ENCODE measurements around the gene HAND1. TPM values are rescaled to one million over a fixed set of nuclear protein-coding genes. Genes with fewer than 3 reads are reported as not detected.

Gene HAND1
- total RNA-seq, 2 donors from 2014 or later = not detected

DNA sequence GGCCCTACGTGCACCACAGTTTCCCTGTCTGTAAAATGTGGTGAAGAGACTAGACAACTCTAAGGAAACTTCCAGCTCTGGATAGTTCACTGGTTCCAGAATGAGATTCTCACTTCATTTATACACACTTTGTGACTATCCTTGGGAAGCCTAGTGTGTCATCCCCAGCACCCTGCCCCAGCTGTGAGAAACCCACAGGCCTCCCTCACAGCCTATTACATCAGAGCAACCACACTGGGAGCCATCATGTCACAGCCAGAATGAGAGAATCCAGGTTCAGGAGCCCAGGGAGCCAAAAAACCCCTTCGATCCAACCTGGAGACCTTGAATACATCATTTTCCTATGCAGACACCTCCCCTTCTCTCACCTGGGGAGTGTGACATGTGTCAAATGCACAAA is 21.0 kb upstream of the HAND1 start:
- H3K4me1 Mint-ChIP-seq (ENCODE audit: low read depth) = peaks cover 12% of the 10 kb centered on the region
- no peaks in the 10 kb centered on the region for H3K9me3 Mint-ChIP-seq
- no peaks in the 10 kb centered on the region for H3K36me3 Mint-ChIP-seq (ENCODE audit: insufficient read depth in 2 of 2)
- no peak for ATAC-seq (replicated peaks in 1 of 2)
- no peak overlapping the region for H3K4me3 Mint-ChIP-seq
- no peak for DNase-seq
- no peak overlapping the region for H3K27ac Mint-ChIP-seq
- H3K27me3 Mint-ChIP-seq (ENCODE audit: low read depth) = peaks cover 75% of the 10 kb centered on the region

DNA sequence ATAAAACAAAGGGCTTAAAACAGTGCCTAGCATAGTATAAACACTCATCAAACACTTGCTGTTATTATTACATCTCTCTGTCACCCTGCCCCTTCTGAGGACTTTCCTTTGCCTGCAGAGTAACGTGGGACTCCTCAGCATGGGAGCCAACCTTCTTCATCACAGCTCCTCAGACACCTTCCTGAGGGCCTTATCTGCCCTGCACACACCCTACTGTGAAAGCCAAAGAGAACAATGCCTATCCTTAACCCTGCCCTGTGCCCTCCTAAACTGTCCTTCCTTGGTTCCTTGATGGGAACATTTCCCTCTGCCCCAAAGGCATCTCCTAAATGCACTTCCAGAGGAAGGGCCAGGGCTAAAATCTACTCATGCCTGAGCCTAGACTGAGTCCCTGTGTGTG is 20.6 kb upstream of the HAND1 start:
- ATAC-seq (replicated peaks in 1 of 2) (no peak), DNase-seq (no peak)
- H3K27me3 Mint-ChIP-seq (ENCODE audit: low read depth) = peaks cover 75% of the 10 kb centered on the region

DNA sequence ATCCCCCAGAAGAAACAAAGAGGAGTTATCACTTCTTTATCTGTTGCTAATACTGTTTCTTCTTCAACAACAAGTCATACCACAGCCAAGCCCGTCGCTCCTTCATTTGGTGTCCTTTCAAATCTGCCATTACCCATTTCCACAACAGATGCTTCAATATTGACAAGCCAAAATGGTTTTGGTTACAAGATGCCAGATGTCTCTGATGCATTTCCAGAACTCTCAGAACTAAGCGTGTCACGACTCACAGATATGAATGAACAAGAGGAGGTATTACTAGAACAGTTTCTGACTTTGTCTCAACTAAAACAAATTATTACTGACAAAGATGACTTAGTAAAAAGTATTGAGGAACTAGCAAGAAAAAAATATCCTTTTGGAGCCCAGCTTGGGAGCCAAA is 16.0 kb upstream of the HAND1 start:
- H3K36me3 Mint-ChIP-seq (ENCODE audit: insufficient read depth in 2 of 2) = no peaks in the 10 kb centered on the region
- no peak for DNase-seq
- peaks cover 82% of the 10 kb centered on the region for H3K27me3 Mint-ChIP-seq (ENCODE audit: low read depth)
- no peak overlapping the region for H3K4me3 Mint-ChIP-seq
- H3K4me1 Mint-ChIP-seq (ENCODE audit: low read depth) = peaks cover 5% of the 10 kb centered on the region
- H3K9me3 Mint-ChIP-seq = no peaks in the 10 kb centered on the region
- ATAC-seq (replicated peaks in 1 of 2) = peak; percentile 31 to 35
- H3K27ac Mint-ChIP-seq = no peak overlapping the region

More for the DNA sequence above, 20.6 kb upstream of the HAND1 start:
- Mint-ChIP-seq H3K9me3 (no peaks in the 10 kb centered on the region), H3K36me3 (ENCODE audit: insufficient read depth in 2 of 2) (no peaks in the 10 kb centered on the region), H3K4me1 (ENCODE audit: low read depth) (peaks cover 10% of the 10 kb centered on the region), H3K27ac (no peak overlapping the region), H3K4me3 (no peak overlapping the region)

DNA sequence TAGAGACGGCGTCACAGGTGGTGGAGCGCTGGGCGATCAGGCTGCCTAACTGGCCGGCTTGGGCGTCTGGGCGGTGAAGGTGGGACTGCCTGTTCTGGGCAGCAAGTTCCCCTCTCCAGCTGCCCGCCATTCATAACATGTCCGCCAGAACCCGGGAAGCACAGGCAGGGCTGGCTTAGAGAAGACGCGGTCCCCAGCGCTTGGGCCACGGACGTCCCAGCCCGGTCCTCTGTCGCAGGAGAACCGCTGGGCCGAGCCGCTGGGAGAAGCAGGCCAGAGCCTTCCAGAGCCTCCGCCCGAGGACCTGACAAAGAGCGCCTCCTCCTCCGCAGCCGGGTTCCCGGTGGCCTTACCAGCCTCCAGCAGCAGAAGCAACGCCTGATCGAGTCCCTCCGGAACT is 15.2 kb upstream of the HAND1 start:
- ATAC-seq (replicated peaks in 1 of 2) (no peak), DNase-seq (no peak)
- H3K9me3 Mint-ChIP-seq = no peaks in the 10 kb centered on the region
- no peak overlapping the region for H3K27ac Mint-ChIP-seq
- H3K27me3 Mint-ChIP-seq (ENCODE audit: low read depth) = peaks cover 79% of the 10 kb centered on the region
- H3K4me1 Mint-ChIP-seq (ENCODE audit: low read depth) = peaks cover 5% of the 10 kb centered on the region
- no peaks in the 10 kb centered on the region for H3K36me3 Mint-ChIP-seq (ENCODE audit: insufficient read depth in 2 of 2)
- no peak overlapping the region for H3K4me3 Mint-ChIP-seq

DNA sequence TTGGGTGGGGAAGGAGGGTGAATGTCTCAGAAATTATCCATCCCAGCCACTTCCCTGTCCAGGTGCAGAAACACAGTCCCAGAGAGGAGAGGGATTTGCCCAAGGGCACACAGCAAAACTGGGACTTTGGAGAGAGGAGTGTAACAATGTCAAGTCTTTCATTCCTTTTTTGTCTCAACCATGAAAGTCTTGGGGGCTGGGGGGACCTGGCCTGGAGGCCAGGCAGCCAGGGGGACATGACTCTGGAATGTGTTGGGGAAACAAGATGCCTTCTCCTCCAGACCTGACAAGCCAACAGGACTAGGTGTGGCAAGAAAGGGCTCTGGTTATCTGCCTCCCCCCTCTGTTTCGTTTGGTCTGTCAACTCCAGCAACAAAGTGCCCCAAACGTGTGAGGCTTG is 13.9 kb upstream of the HAND1 start:
- Mint-ChIP-seq H3K27ac (no peak overlapping the region), H3K27me3 (ENCODE audit: low read depth) (peaks cover 80% of the 10 kb centered on the region), H3K4me1 (ENCODE audit: low read depth) (peaks cover 16% of the 10 kb centered on the region), H3K9me3 (no peaks in the 10 kb centered on the region), H3K36me3 (ENCODE audit: insufficient read depth in 2 of 2) (no peaks in the 10 kb centered on the region), H3K4me3 (no peak overlapping the region)
- DNase-seq = no peak
- ATAC-seq (replicated peaks in 1 of 2) = no peak

DNA sequence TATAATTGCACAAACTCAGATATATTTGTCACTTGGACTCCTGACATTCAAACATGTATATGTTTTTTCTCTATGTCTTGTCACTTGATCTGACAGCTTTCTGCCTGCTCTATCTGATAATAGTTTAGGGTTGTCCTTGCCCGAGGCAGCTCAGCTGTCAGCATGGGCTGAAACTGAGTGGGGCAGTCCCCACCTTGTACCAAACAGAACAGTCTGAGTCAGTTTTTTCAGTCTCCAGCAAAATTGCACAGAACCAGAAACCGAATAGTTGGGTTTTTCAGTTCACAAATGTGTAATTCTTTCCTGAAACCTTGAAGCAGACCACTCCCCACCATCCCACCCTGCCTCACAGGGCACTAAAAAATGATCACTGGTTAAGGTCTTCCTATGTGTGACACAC is 9.5 kb upstream of the HAND1 start:
- H3K27me3 Mint-ChIP-seq (ENCODE audit: low read depth) = peaks cover 85% of the 10 kb centered on the region
- peaks cover 44% of the 10 kb centered on the region for H3K4me1 Mint-ChIP-seq (ENCODE audit: low read depth)
- peak; percentile 98 to 99 for ATAC-seq (replicated peaks in 1 of 2)
- no peaks in the 10 kb centered on the region for H3K9me3 Mint-ChIP-seq
- H3K36me3 Mint-ChIP-seq (ENCODE audit: insufficient read depth in 2 of 2) = no peaks in the 10 kb centered on the region
- DNase-seq = peak; percentile 53 to 73
- no peak overlapping the region for H3K27ac Mint-ChIP-seq
- peak overlapping the region; percentile 21 to 45 for H3K4me3 Mint-ChIP-seq

DNA sequence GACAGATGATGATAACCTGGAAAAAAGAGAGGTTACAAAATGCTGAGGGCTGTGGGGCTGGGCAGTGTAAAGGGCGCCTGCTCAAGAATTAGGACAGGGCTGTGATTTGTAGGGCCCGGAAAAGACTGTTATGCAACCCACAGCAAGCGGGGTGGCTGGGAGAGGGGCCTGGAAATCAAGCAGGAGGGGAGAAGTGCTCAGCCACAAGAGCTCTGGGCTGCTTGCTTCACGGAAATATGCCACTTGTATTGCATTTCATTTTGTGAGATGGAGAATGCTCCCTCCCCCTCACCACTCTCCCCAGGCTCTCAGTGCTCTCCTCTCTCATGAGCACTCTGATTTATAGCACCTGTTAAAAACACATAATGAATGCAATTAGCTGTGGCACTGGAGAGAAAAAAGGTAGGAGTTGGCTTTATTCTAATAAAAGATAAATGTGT is 8.4 kb upstream of the HAND1 start:
- Mint-ChIP-seq H3K4me3 (no peak overlapping the region), H3K27ac (no peak overlapping the region), H3K27me3 (ENCODE audit: low read depth) (peaks cover 85% of the 10 kb centered on the region), H3K9me3 (no peaks in the 10 kb centered on the region), H3K36me3 (ENCODE audit: insufficient read depth in 2 of 2) (no peaks in the 10 kb centered on the region), H3K4me1 (ENCODE audit: low read depth) (peaks cover 47% of the 10 kb centered on the region)
- ATAC-seq (replicated peaks in 1 of 2) (no peak), DNase-seq (no peak)

DNA sequence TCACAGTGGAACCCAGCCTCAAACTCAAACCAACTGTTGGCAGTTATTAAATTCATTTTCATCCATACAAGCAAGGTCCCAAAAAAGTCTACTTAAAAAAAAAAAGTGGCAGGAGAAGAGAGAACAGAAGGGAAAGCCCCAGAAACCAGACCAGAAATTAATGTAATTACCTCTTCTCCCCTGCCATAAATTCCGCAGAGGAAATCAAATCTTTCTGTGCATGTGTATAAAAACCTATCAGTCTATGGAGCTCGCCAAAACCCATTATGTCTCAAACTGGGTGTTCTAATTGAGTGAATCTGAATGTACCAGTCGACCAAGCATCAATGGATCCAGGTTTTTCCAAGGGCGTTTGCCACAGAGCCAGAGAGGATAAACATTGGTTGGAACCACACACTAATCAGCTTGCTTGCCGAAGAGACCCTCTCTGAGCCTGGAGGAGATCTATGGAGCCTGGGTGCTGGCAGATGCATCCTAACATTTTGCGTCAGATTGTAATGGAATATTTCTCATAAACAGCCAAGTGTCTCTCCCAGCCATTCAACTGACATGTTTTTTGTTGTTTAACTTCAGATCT is 7.9 kb upstream of the HAND1 start:
- peaks cover 47% of the 10 kb centered on the region for H3K4me1 Mint-ChIP-seq (ENCODE audit: low read depth)
- peaks cover 90% of the 10 kb centered on the region for H3K27me3 Mint-ChIP-seq (ENCODE audit: low read depth)
- ATAC-seq (replicated peaks in 1 of 2) = no peak
- H3K9me3 Mint-ChIP-seq = no peaks in the 10 kb centered on the region
- H3K27ac Mint-ChIP-seq = no peak overlapping the region
- no peaks in the 10 kb centered on the region for H3K36me3 Mint-ChIP-seq (ENCODE audit: insufficient read depth in 2 of 2)
- DNase-seq = no peak
- H3K4me3 Mint-ChIP-seq = no peak overlapping the region

DNA sequence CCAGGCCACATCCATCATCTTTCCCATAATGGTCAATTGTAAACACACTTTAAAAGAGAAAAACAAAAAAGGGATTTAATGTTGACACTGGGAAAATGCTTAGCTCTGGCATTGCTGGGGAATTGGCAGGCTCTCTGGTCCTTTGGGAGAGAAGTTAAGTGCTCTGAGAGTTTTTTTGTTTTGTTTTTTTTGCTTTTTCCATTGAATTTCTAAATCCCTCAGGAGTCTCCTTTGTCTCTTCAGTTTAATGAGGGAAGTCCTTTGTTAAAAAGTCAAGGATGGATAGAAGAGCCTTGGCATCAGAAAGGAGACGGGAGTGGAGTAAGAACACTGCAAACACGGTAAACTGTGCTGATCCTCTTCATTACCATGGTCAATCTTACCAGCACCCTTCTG is 7.1 kb upstream of the HAND1 start:
- peaks cover 91% of the 10 kb centered on the region for H3K27me3 Mint-ChIP-seq (ENCODE audit: low read depth)
- no peak for ATAC-seq (replicated peaks in 1 of 2)
- no peak overlapping the region for H3K4me3 Mint-ChIP-seq
- no peak overlapping the region for H3K27ac Mint-ChIP-seq
- no peak for DNase-seq
- H3K4me1 Mint-ChIP-seq (ENCODE audit: low read depth) = peaks cover 47% of the 10 kb centered on the region
- no peaks in the 10 kb centered on the region for H3K9me3 Mint-ChIP-seq
- H3K36me3 Mint-ChIP-seq (ENCODE audit: insufficient read depth in 2 of 2) = no peaks in the 10 kb centered on the region

DNA sequence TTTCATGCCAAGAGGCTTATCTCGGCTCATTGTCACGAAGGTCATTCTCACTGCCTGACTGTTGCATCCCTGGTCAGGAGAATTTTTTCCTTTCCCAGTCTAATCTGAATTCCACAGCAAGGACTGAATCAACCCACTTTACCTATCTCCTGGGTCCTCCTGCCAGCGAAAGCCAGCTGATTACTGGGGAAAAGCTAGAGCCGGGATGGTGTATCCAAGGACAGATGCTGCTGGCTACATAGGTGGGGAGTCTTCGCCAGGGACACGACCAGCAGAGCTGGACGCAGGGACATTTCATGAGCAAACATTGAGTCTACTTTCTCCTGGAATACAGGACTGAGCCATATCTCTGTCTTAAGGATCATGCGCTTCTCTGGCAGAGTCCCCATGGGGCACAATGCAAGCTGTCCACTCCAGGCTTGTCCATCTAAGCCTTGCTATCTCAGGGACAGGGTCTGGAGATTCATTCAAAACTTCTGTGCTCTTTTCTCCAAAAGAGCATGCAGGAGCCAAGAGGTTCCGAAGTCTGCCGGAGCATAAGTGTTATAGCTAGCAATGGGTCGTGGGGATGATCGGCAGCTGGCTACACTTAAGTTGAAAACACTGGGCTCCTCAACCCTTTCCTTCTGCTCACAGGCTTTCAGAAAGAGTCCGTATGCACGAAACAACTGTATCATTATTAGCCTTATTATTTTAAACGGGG is 6.5 kb upstream of the HAND1 start:
- ATAC-seq (replicated peaks in 1 of 2) (no peak), DNase-seq (no peak)
- Mint-ChIP-seq H3K36me3 (ENCODE audit: insufficient read depth in 2 of 2) (no peaks in the 10 kb centered on the region), H3K4me3 (no peak overlapping the region), H3K4me1 (ENCODE audit: low read depth) (peaks cover 50% of the 10 kb centered on the region), H3K27me3 (ENCODE audit: low read depth) (peaks cover 90% of the 10 kb centered on the region), H3K9me3 (no peaks in the 10 kb centered on the region), H3K27ac (no peak overlapping the region)

DNA sequence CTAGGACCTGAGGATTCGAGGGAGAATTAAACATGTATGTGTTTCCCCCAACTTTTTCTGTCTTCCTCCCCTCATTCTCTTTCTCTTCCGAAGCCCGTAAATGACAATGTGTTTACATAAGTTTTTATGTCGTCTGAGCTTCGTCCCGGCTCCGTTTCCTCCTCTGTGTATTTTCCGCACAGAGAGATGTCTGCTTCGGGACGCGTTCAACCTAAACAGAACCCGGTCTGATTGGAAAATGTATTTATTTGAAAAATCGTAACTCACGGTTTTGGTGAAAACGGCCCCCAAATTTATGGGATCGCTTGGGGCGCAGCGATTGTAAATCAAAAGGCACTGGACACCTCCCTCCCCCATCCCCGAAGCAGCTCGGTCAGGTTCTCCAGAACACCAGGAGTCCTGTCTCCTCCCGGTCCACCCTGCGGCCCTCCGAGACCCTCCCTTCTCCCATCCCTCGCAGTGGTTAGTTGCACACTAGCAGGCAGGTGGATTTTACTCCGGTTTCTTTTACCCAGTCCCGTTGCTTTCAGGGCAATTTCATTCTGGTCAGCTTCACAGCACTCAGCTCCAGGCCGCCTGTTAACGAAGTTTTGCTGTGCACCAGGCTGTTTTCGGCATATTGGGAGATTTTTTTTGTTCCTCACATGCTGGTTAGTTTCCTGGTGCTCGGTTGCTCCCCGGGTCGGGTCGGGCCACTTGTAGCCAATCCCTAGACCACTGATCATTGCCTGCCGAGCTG is 5.8 kb upstream of the HAND1 start:
- Mint-ChIP-seq H3K4me1 (ENCODE audit: low read depth) (peaks cover 56% of the 10 kb centered on the region), H3K27me3 (ENCODE audit: low read depth) (peaks cover 89% of the 10 kb centered on the region), H3K36me3 (ENCODE audit: insufficient read depth in 2 of 2) (no peaks in the 10 kb centered on the region), H3K4me3 (peak overlapping the region in 1 of 2 donors; percentile 11), H3K9me3 (no peaks in the 10 kb centered on the region), H3K27ac (no peak overlapping the region)
- ATAC-seq (replicated peaks in 1 of 2) (no peak), DNase-seq (no peak)

DNA sequence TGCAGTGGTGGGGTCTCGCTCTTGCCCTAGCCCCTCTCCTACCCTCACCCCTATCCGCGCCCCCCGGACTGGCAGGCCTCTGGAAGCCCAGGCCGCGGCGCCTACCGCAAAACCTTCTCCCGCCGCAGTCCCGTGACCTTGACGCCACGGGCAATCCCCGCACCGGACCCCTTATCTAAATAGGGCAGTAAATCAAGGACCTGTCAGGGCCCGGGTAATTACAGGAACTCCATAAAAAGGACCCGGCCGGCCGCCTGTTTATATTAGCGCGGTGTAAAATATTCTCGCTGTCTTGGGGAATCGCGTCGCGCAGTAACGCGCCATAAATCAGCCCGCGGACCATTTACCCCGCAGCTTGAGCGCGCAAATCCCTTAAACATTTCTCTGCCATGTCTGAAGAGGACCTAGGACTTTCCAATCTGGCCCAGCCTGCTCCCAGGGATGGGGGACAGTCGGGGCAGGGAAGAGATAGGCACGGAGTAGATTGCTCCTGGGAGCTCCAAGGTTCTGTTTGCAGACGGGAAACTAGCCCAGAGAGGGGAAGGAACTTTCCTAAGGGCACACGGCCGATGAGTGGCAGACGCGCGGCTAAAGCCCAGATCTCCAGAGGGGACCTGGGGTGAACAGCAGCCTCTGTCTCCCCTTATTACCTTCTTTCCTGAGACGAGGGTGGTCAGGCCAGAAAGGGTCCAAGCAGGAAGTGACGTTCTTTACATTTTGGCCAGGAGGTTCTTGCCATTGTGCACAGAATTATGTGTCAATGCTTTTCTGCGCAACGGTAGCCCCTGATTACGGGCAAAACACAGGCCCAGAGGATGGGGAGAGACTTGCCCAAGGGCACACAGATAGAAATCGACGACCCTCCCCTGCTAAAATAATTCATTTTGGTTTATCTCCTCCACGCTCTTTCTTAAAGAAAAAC is 4.8 kb upstream of the HAND1 start:
- no peak for DNase-seq
- H3K36me3 Mint-ChIP-seq (ENCODE audit: insufficient read depth in 2 of 2) = no peaks in the 10 kb centered on the region
- H3K4me1 Mint-ChIP-seq (ENCODE audit: low read depth) = peaks cover 57% of the 10 kb centered on the region
- no peak for ATAC-seq (replicated peaks in 1 of 2)
- H3K27ac Mint-ChIP-seq = no peak overlapping the region
- no peaks in the 10 kb centered on the region for H3K9me3 Mint-ChIP-seq
- H3K4me3 Mint-ChIP-seq = peak overlapping the region in 1 of 2 donors; percentile 27
- H3K27me3 Mint-ChIP-seq (ENCODE audit: low read depth) = peaks cover 86% of the 10 kb centered on the region
